HFFc6 (cell line): Measurements from ENCODE around the gene POLDIP2. TPM values are rescaled to one million over a fixed set of nuclear protein-coding genes. Genes with fewer than 3 reads are reported as not detected.

Experiments used
- DNase-seq: peaks from one replicate; pipeline ENCODE4 v3.0.0-alpha.2; 2018
- H3K27ac Mint-ChIP-seq: 2 replicates; pipeline ENCODE4 v1.8.0; 2020; ENCODE audit warnings: mild to moderate bottlenecking, mixed read lengths
- H3K27me3 Mint-ChIP-seq: 2 replicates; pipeline ENCODE4 v1.8.0; 2021; ENCODE audit warnings: mild to moderate bottlenecking, moderate library complexity, mixed read lengths; ENCODE audit not compliant: insufficient read depth
- H3K36me3 Mint-ChIP-seq: 2 replicates; pipeline ENCODE4 v1.8.0; 2021; ENCODE audit warnings: low read depth, mixed read lengths
- H3K4me1 Mint-ChIP-seq: 2 replicates; pipeline ENCODE4 v1.8.0; 2020; ENCODE audit warnings: low read depth, mixed read lengths
- H3K4me3 Mint-ChIP-seq: 2 replicates; pipeline ENCODE4 v1.8.0; 2020; ENCODE audit warnings: mild to moderate bottlenecking, moderate library complexity, mixed read lengths
- H3K9me3 Mint-ChIP-seq: 2 replicates; pipeline ENCODE4 v1.8.0; 2020; ENCODE audit warnings: mild to moderate bottlenecking, mixed read lengths
- CTCF ChIP-seq: fragments of 200-600 bp; sonication (generic); IDR thresholded peaks from 2 replicates; pipeline ENCODE4 v1.5.0; 2021; ENCODE audit warnings: antibody characterized with exemption, mild to moderate bottlenecking
- total RNA-seq, 6 experiments: library from RNA; stranded (reverse); fragmentation: NEBNext Ultra II Directional; extraction: Animal tissue kit (Norgen Biotek cat#: 25700); gene quantifications; 2 replicates in 1 of 6; 3 replicates in 5 of 6; pipeline ENCODE4 v1.2.3, GENCODE V29; 2021

Gene POLDIP2
- total RNA-seq, 6 experiments from 2014 or later: 104 to 118 (median 106) TPM

- Mint-ChIP-seq H3K27ac (no peak overlapping the region), H3K27me3 (peaks cover 25% of the 10 kb centered on the region), H3K4me3 (peak overlapping the region; percentile 34), H3K9me3 (no peaks in the 10 kb centered on the region), H3K36me3 (peaks cover 4% of the 10 kb centered on the region; the same call in 1 of the 2 replicates), H3K4me1 (no peaks in the 10 kb centered on the region; the same call in 1 of the 2 replicates)
- no peak for DNase-seq
- TF ChIP-seq CTCF: no peak
Measured at GRCh38 chr17:28404461-28404811, 47.1 kb upstream of the POLDIP2 start.

GRCh38 chr17:28404007-28404406, 46.7 kb upstream of the POLDIP2 start:
- Mint-ChIP-seq H3K4me1 (peaks cover under 1% of the 10 kb centered on the region; the same call in 1 of the 2 replicates), H3K9me3 (no peaks in the 10 kb centered on the region), H3K4me3 (no peak overlapping the region), H3K36me3 (peaks cover 4% of the 10 kb centered on the region; the same call in 1 of the 2 replicates), H3K27me3 (peaks cover 25% of the 10 kb centered on the region), H3K27ac (no peak overlapping the region)
- no peak for DNase-seq
- TF ChIP-seq CTCF: no peak

- no peak for TF ChIP-seq CTCF
- Mint-ChIP-seq H3K4me1 (peaks cover 12% of the 10 kb centered on the region), H3K9me3 (no peaks in the 10 kb centered on the region), H3K4me3 (no peak overlapping the region), H3K36me3 (peaks cover 9% of the 10 kb centered on the region; the same call in 1 of the 2 replicates), H3K27ac (no peak overlapping the region), H3K27me3 (peaks cover 20% of the 10 kb centered on the region)
- DNase-seq: no peak
Measured at GRCh38 chr17:28402844-28403243, 45.5 kb upstream of the POLDIP2 start.

GRCh38 chr17:28402224-28402630, 44.9 kb upstream of the POLDIP2 start:
- H3K36me3 Mint-ChIP-seq: peaks cover 10% of the 10 kb centered on the region; the same call in 1 of the 2 replicates
- no peak overlapping the region for H3K4me3 Mint-ChIP-seq
- peaks cover 12% of the 10 kb centered on the region for H3K4me1 Mint-ChIP-seq
- peaks cover 20% of the 10 kb centered on the region for H3K27me3 Mint-ChIP-seq
- H3K27ac Mint-ChIP-seq: no peak overlapping the region
- no peak for DNase-seq
- H3K9me3 Mint-ChIP-seq: no peaks in the 10 kb centered on the region
- no peak for TF ChIP-seq CTCF

GRCh38 chr17:28399808-28400207, 42.5 kb upstream of the POLDIP2 start:
- no peak for TF ChIP-seq CTCF
- H3K36me3 Mint-ChIP-seq: peaks cover 10% of the 10 kb centered on the region; the same call in 1 of the 2 replicates
- H3K4me1 Mint-ChIP-seq: peaks cover 20% of the 10 kb centered on the region
- H3K27ac Mint-ChIP-seq: no peak overlapping the region
- no peak for DNase-seq
- H3K9me3 Mint-ChIP-seq: no peaks in the 10 kb centered on the region
- H3K27me3 Mint-ChIP-seq: peaks cover 13% of the 10 kb centered on the region
- H3K4me3 Mint-ChIP-seq: no peak overlapping the region
